ENCODE measurements around the gene ETFA.

DNA sequence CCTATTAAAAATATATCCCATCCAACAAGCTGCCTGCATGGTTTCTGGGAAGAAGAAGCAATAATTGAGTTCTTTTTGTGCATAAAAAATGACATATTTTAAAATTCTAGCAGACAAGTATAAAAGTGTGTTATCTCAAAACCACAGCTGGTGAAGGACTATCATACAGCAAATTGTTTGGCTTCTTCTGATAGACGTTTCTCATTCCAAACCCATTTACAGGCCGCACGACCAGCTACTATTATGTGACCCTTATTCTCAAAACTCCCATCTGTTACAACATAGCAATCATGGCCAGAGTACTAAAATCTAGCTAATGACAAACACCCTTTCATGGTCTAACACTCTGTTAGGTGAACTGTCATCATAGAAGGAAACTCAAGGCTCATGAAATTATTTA lies 21.7 kb downstream of the ETFA start:
- TF ChIP-seq, protein P1, sequence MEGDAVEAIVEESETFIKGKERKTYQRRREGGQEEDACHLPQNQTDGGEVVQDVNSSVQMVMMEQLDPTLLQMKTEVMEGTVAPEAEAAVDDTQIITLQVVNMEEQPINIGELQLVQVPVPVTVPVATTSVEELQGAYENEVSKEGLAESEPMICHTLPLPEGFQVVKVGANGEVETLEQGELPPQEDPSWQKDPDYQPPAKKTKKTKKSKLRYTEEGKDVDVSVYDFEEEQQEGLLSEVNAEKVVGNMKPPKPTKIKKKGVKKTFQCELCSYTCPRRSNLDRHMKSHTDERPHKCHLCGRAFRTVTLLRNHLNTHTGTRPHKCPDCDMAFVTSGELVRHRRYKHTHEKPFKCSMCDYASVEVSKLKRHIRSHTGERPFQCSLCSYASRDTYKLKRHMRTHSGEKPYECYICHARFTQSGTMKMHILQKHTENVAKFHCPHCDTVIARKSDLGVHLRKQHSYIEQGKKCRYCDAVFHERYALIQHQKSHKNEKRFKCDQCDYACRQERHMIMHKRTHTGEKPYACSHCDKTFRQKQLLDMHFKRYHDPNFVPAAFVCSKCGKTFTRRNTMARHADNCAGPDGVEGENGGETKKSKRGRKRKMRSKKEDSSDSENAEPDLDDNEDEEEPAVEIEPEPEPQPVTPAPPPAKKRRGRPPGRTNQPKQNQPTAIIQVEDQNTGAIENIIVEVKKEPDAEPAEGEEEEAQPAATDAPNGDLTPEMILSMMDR (IDR thresholded peaks at IDR 0.05) = no peak
- TF ChIP-seq POLR2A (IDR thresholded peaks at IDR 0.05) (no peak), POLR2AphosphoS5 (IDR thresholded peaks at IDR 0.05; ENCODE audit: insufficient read depth in 1 of 2, low read depth in 1 of 2) (no peak)

All from vagina (tissue), 2 donors.